Measurements from ENCODE around the gene ZMYND11. TPM values are rescaled to one million over a fixed set of nuclear protein-coding genes. Genes with fewer than 3 reads are reported as not detected.
A peak's percentile ranks its signal among the peaks of the same experiment; 100 is the strongest.

ZMYND11 gene
- total RNA-seq = 68.0 TPM
- long read RNA-seq, partial matches to known transcripts = 16 of 26 reads
- long read RNA-seq, other reads (novel, unspliced or antisense) = 10 of 26 reads

DNA sequence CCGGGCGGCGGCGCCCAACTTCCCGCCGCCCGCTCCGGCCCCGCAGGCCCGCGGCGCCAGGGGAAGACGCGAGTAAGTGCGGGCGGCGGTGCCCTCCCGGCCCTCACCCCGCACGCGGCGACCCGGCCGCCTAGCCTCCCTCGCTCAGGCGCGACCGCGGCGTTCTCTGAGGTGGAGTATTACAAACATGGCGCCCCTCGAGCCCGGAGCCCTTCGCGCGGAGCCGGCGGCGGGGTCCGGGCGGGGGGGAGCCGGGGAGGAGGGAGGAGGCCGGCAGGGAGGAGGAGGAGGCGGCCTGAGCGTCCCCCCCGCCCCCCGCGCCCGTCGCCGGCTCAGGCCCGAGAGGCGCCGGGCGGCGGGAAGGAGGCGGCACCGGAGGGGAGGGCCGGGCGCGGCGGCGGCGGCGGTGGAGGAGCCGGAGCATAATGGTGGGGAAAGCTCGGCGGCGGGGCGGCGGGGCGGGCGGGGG, at the start of gene ZMYND11:
Gene ZMYND11, plus strand, starts transcription at position 324 of the 469 bp plus-strand sequence. CDS start 44,558 bp downstream, outside the sequence.
- peak; percentile 91 for DNase-seq (ENCODE audit: low spot score)

GRCh38 chr10:86031-86430, 49.2 kb upstream of the ZMYND11 start:
- DNase-seq (ENCODE audit: low spot score) = no peak

DNA sequence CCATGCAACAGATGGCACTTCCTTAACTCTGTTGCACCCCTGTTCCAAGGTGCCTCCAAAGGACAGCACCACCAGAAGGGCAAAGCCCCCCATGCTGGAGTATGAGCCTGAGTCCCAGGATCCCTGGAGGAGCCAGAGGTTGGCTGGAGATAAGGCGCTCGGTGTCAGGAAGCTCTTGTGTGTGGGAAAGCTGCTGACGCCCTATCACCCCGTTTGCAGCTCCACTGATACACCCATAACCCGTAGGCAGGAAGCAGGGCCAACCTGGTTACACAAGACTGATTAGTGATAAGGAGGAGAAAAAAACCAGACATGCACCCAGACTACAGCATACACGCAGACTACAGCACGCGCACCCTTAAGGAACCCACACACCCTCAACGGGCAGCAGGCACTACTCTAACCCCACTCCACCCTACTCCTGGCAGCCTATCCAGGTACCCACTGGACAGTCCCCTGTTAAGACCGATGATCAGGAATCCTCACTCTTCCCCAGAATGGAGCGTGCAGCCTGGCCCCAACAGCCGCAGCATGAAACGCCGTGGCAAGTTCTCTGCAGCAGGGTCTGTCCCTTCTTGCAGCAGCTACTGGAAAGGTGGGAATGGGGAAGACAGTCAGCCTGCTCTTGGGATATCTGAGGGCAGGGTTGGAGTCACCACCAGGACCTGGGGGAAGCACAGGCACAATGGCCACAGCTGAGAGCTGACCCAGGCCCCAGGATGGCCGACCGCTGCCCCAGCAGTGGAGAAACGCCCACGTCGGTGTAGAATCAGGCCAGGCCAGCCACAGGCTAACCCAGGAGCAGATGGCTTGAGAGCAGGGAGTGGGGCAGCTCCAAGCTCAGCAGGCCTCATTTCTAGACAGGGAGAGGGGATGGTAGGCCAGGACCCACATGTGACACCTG, 47.8 kb upstream of the ZMYND11 start:
- DNase-seq (ENCODE audit: low spot score) = no peak

GRCh38 chr10:88253-88652, 47.0 kb upstream of the ZMYND11 start:
- DNase-seq (ENCODE audit: low spot score) = no peak

DNA sequence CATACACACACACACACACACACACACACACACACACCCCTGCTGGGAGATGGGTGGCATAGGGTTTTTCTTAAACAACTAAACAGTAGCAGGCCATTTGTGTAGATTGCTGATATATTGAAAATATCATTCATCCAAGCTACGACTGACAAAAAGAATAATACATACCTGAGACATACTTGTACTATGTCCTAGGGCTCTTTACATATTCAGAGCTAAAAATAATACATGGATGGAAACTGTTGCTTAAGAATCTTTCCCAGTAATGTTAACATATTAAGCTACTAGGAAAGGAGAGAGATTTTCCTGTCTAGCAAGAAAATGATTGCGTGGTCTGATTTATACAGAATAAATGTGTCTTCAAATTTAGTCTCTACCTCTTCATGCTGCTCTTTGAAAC, 46.0 kb upstream of the ZMYND11 start:
- no peak for DNase-seq (ENCODE audit: low spot score)

DNA sequence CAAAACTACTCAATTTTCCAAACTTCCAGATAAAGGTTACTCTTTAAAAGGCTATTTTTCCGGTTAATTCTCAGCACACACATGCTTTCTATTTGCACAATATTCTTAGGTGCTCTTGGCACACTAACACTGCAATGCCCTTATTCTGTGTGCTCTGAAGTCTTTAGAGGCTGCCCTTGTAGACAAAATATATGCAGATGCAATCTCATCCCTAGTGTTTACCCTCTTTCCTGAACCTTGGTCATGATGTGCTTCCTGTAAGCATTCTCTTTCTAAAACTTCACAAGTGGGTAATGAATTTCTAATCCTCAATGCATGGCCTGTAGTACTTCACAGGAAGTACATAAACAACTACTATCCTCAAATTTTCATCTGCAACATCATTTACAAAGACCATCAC, 45.1 kb upstream of the ZMYND11 start:
- no peak for DNase-seq (ENCODE audit: low spot score)

GRCh38 chr10:91313-91712, 43.9 kb upstream of the ZMYND11 start:
- no peak for DNase-seq (ENCODE audit: low spot score)

- no peak for DNase-seq (ENCODE audit: low spot score)
These were observed 43.1 kb upstream of the ZMYND11 start for GRCh38 chr10:92153-92552.

GRCh38 chr10:92846-93245, 42.4 kb upstream of the ZMYND11 start:
- DNase-seq (ENCODE audit: low spot score) = no peak

- DNase-seq (ENCODE audit: low spot score) = no peak
These were observed 40.6 kb upstream of the ZMYND11 start for GRCh38 chr10:94613-95012.

DNA sequence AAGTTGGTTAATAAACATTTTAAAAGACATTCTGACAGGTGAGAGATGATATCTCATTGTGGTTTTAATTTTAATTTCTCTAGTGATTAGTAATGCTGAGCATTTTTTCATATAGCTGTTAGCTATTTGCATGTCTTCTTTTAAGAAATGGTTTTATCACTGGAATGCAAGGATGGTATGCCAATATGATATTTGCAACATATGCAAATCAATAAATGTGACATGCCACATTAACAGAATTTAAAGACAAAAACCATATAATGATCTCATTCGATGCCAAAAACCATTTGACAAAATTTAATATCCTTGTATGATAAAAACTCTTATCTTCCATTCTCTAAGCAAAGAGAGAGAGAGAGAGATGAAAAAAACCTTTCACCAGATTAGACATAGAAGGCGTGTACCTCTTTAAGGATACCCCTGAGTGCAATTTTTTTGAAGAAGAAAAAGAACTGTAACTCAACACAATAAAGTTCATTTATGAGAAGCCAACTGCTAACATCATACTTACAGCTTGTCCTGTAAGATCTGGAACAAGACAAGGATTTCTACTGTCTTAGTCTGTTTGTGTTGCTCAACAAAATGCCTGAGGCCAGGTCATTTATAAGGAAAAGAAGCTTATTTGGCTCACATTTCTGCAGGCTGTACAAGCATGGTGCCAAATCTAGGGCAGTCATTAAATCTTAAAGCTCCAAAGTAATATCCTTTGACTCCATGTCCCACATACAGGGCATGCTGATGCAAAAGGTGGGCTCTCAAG, 39.7 kb upstream of the ZMYND11 start:
- no peak for DNase-seq (ENCODE audit: low spot score)

DNA sequence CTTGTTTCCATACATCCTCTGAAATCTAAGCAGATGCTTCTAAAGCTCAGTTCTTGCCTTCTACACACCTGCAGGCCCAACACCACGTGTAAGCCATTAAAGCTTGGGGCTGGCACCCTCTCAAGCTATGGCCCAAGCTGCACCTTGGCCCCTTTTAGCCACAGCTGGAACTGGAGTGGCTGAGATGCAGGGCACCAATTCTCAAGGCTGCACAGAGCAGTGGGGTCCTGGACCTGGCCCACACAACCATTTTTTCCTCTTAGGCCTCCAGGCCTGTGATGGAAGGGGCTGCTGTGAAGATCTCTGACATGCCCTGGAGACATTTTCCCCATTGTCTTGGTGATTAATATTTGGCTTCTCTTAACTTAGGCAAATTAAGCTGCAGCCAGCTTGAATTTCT, 38.8 kb upstream of the ZMYND11 start:
- DNase-seq (ENCODE audit: low spot score) = no peak

DNA sequence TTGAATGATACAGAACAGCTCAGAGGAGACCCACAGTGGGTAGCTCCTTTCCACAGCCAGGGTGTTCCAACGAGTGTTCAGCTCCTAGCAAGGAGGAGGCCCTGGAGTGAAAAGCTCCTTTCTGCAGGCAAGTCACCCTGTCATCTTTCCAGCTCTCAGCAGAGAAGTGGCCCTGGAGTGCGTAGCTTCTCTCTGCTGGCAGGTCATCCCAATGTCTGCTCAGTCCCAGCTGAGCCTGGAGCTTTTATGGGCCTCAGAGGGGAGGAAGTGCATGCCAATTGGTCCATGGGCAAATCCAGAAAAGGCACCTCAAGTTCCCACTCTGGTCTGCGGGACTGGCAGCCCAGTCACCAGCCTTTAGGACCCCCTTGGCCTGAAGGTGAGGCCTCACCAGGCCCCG, 30.8 kb upstream of the ZMYND11 start:
- DNase-seq (ENCODE audit: low spot score) = no peak

- DNase-seq (ENCODE audit: low spot score) = no peak
These were observed 30.2 kb upstream of the ZMYND11 start for GRCh38 chr10:104862-105565.

DNA sequence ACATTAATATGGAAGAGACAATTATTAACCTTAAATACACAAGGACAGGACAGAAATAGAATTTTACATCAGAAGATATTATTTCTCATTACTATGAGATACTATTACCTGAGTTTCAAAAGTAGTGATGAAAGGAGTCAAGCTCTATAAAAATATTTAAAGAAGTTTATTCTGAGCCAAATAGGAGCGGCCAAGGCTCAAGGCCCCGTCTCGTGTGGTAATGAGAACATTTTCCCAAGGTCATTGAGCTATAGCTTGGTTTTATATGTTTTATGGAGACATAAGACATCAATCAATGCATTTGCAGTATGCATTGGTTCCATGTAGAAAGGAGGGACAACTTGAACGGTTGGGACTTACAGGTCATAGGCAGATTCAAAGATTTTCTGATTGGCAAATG, 29.4 kb upstream of the ZMYND11 start:
- no peak for DNase-seq (ENCODE audit: low spot score)

DNA sequence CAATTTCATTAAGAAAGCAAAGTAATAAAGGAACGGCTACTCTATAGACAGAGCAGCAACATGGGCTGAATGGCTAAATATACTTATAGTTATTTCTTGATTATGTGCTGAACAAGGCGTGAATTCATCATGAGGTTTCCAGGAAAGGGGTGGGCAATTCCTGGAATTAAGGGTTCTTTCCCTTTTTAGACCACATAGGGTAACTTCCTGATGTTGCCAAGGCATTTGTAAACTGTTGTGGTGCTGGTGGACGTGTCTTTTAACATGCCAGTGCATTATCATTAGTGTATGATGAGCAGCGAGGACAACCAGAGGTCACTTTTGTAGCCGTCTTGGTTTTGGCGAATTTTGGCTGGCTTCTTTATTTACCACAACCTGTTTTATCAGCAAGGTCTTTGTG, 28.5 kb upstream of the ZMYND11 start:
- DNase-seq (ENCODE audit: low spot score) = no peak

DNA sequence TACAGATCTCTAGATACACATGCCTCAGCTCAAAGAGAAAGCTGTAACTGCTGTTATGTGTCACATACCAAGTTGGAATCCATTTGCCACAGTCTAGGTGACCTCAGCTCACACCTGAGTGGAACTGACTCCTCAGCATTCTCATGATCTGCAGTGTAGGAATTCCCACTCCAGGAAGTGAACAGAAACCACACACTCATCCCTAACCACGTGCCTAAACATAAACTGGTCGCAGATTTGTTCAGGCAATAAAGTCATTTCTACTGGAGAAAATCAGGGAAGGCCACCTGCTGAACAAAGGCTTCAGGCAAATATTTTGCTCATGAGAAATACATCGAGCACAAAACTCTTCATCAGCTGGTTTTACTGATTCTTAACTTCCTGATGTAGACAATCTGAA, 23.0 kb upstream of the ZMYND11 start:
- DNase-seq (ENCODE audit: low spot score) = no peak

- no peak for DNase-seq (ENCODE audit: low spot score)
These were observed 10.4 kb upstream of the ZMYND11 start for GRCh38 chr10:124874-125273.

DNA sequence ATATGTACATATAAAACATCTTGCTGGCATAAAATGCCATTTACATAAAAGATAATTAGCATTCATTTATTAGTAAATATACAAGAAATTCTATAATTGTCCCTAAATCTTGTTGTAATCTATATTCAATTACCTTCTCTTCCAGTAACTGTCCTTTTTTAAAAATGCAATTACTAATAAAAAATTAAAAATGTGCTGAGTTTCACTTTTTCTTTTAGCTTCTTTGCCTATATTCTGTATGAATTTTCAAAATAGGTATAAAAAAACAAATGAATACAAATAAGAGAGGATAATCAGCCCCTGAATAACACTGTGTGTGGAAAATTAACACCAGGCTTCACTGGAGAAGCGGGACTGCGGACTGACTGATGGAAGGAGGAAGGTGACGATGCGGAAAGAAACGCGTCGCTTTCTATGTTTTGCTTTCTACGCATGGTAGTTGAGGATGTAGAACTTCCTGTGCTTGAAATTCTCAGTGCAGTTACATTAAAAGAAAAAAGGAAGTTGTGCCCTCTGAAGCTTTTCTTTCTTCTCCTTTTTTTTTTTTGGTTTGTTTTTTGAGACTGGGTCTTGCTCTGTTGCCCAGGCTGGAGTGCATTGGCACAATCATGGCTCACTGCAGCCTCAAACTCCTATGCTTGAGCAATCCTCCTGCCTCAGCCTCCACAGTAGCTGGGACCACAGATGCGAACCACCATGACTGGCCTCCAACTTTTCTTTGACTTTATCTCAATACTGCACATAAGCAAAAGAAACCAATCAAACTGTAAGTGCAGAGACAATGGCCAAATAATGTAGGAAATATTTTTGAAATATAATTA, 7.4 kb upstream of the ZMYND11 start:
- no peak for DNase-seq (ENCODE audit: low spot score)

GRCh38 chr10:129810-130209, 5.4 kb upstream of the ZMYND11 start:
- DNase-seq (ENCODE audit: low spot score) = no peak
